Measurements from ENCODE around the gene KIR2DL3. TPM values are rescaled to one million over a fixed set of nuclear protein-coding genes. Genes with fewer than 3 reads are reported as not detected.
"Not testable (repeated sequence)": the region's sequence is repeated elsewhere in the genome, so short reads cannot be mapped to it uniquely, and the experiment has no call there.

KIR2DL3 gene
- total RNA-seq, 1 donor from 2014 or later: not detected

- Histone ChIP-seq H3K36me3 (ENCODE audit: control insufficient read depth, insufficient read depth, low read length) (no peaks in the 10 kb centered on the region), H3K27me3 (ENCODE audit: control insufficient read depth, insufficient read depth, low read length) (no peaks in the 10 kb centered on the region), H3K4me3 (ENCODE audit: low read depth, low read length) (no peak overlapping the region)
- DNase-seq (ENCODE audit: low read depth): no peak
- no peak for TF ChIP-seq CTCF (IDR thresholded peaks at IDR 0.05; ENCODE audit: insufficient read depth, low read length, poor library complexity, severe bottlenecking)
Observed at GRCh38 chr19:54738715-54739114, 402 bp downstream of the KIR2DL3 start.

DNA sequence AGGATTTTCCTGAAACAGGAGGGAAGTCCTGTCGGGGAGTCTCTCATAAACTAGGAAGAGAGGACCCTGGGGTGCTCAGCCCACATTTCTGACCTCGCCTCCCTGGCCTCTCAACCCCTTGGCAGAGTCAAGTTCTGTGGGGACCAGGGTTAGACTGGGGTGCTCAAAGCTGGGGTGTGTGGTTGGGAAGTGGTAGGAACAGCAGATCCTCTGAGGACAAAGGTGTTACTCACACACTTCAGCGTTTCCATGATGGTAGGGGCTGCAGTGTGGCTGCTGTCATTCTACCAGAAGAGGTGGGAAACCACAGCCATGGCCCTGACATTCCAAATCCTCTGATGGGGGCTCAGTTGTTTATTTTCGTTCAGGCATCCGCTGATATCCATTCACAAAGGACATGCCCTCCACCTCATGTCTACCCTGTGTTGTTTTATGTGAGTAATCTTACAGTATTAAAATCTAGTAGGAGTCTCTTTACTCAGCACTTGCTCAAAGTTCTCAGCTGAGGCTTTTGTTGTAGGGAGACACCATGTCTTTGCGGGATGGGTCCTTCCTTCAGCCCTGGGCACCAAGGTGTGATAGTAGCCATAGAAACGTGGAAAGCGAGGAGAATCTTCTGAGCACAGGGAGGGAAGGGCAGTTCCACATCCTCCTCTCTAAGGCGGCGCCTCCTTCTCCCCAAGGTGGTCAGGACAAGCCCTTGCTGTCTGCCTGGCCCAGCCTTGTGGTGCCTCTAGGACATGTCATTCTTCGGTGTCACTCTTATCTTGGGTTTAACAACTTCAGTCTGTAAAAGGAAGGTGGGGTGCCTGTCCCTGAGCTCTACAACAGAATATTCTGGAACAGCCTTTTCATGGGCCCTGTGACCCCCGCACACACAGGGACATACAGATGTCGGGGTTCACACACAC lies 1.5 kb downstream of the KIR2DL3 start:
- H3K27me3 ChIP-seq (ENCODE audit: control insufficient read depth, insufficient read depth, low read length): no peaks in the 10 kb centered on the region
- no peak overlapping the region for H3K4me3 ChIP-seq (ENCODE audit: low read depth, low read length)
- TF ChIP-seq CTCF (IDR thresholded peaks at IDR 0.05; ENCODE audit: insufficient read depth, low read length, poor library complexity, severe bottlenecking): no peak
- H3K36me3 ChIP-seq (ENCODE audit: control insufficient read depth, insufficient read depth, low read length): no peaks in the 10 kb centered on the region
- no peak for DNase-seq (ENCODE audit: low read depth)

- not testable (repeated sequence) for H3K27me3 ChIP-seq (ENCODE audit: control insufficient read depth, insufficient read depth, low read length); H3K36me3 ChIP-seq (ENCODE audit: control insufficient read depth, insufficient read depth, low read length); DNase-seq (ENCODE audit: low read depth); H3K4me3 ChIP-seq (ENCODE audit: low read depth, low read length)
Observed at GRCh38 chr19:54741950-54742349, 3.6 kb downstream of the KIR2DL3 start.

- not testable (repeated sequence) for H3K4me3 ChIP-seq (ENCODE audit: low read depth, low read length); DNase-seq (ENCODE audit: low read depth); H3K27me3 ChIP-seq (ENCODE audit: control insufficient read depth, insufficient read depth, low read length); H3K36me3 ChIP-seq (ENCODE audit: control insufficient read depth, insufficient read depth, low read length)
Observed at GRCh38 chr19:54744080-54744479, 5.8 kb downstream of the KIR2DL3 start.

GRCh38 chr19:54747614-54748322 lies 9.5 kb downstream of the KIR2DL3 start:
- H3K4me3 ChIP-seq (ENCODE audit: low read depth, low read length); DNase-seq (ENCODE audit: low read depth); H3K27me3 ChIP-seq (ENCODE audit: control insufficient read depth, insufficient read depth, low read length); H3K36me3 ChIP-seq (ENCODE audit: control insufficient read depth, insufficient read depth, low read length): not testable (repeated sequence)

DNA sequence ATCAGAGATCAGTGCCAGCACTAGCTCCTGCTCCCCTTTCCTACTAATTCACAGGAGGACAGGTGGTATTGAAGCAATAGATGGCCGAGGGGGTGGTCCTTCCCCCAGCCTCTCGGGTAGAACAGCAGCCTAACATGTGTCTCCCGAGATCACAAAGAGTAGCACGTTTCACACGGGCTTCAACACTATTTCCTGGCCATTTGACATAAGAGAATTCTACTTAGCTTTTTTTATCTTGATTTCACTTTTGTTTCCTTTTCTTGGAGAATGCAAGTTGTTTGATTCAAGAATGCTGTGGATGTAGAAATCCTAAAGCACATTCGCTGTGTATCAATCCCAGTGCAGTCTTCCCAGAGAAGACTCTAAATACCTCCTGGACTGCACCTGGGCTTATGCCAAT lies 12.0 kb downstream of the KIR2DL3 start:
- not testable (repeated sequence) for H3K36me3 ChIP-seq (ENCODE audit: control insufficient read depth, insufficient read depth, low read length); H3K4me3 ChIP-seq (ENCODE audit: low read depth, low read length); H3K27me3 ChIP-seq (ENCODE audit: control insufficient read depth, insufficient read depth, low read length); DNase-seq (ENCODE audit: low read depth)

DNA sequence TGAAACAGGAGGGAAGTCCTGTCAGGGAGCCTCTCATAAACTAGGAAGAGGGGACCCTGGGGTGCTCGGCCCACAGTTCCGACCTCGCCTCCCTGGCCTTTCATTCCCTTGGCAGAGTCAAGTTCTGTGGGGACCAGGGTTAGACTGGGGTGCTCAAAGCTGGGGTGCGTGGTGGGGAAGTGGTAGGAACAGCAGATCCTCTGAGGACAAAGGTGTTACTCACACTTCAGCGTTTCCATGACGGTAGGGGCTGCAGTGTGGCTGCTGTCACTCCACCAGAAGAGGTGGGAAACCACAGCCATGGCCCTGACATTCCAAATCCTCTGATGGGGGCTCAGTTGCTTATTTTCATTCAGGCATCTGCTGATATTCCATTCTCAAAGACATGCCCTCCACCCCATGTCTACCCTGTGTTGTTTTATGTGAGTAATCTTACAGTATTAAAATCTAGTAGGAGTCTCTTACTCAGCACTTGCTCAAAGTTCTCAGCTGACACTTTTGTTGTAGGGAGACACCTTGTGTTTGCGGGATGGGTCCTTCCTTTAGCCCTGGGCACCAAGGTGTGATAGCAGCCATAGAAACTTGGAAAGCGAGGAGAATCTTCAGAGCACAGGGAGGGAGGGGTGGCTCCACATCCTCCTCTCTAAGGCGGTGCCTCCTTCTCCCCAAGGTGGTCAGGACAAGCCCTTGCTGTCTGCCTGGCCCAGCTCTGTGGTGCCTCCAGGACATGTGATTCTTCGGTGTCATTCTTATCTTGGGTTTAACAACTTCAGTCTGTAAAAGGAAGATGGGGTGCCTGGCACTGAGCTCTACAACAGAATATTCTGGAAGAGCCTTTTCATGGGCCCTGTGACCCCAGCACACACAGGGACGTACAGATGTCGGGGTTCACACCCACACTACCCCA lies 18.1 kb downstream of the KIR2DL3 start:
- not testable (repeated sequence) for H3K36me3 ChIP-seq (ENCODE audit: control insufficient read depth, insufficient read depth, low read length); H3K27me3 ChIP-seq (ENCODE audit: control insufficient read depth, insufficient read depth, low read length); H3K4me3 ChIP-seq (ENCODE audit: low read depth, low read length); DNase-seq (ENCODE audit: low read depth)

DNA sequence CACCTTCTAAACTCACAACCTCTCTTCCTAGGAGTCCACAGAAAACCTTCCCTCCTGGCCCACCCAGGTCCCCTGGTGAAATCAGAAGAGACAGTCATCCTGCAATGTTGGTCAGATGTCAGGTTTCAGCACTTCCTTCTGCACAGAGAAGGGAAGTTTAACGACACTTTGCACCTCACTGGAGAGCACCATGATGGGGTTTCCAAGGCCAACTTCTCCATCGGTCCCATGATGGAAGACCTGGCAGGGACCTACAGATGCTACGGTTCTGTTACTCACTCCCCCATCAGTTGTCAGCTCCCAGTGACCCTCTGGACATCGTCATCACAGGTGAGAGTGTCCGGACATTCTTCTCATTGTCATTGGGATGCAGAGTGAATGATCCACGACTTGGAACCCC lies 20.3 kb downstream of the KIR2DL3 start:
- not testable (repeated sequence) for H3K27me3 ChIP-seq (ENCODE audit: control insufficient read depth, insufficient read depth, low read length); H3K4me3 ChIP-seq (ENCODE audit: low read depth, low read length); H3K36me3 ChIP-seq (ENCODE audit: control insufficient read depth, insufficient read depth, low read length); DNase-seq (ENCODE audit: low read depth)

GRCh38 chr19:54764219-54764618 lies 25.9 kb downstream of the KIR2DL3 start:
- H3K36me3 ChIP-seq (ENCODE audit: control insufficient read depth, insufficient read depth, low read length); H3K4me3 ChIP-seq (ENCODE audit: low read depth, low read length); DNase-seq (ENCODE audit: low read depth); H3K27me3 ChIP-seq (ENCODE audit: control insufficient read depth, insufficient read depth, low read length): not testable (repeated sequence)

DNA sequence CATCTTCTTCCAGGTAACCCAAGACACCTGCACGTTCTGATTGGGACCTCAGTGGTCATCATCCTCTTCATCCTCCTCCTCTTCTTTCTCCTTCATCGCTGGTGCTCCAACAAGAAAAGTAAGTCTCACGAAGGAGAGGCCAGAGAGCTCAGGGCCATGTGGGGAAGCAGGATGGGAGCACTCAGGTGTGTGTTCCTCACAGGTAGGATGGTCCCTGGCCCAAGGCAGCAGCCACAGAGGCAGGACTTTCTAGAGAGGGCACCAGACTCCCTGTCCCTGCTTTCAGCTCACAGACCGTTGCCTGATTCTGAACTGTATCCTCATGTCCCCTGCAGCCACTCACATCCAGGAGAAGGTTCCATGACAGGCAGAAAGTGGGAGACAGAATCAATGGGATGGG lies 28.2 kb downstream of the KIR2DL3 start:
- H3K4me3 ChIP-seq (ENCODE audit: low read depth, low read length); H3K36me3 ChIP-seq (ENCODE audit: control insufficient read depth, insufficient read depth, low read length); DNase-seq (ENCODE audit: low read depth); H3K27me3 ChIP-seq (ENCODE audit: control insufficient read depth, insufficient read depth, low read length): not testable (repeated sequence)

DNA sequence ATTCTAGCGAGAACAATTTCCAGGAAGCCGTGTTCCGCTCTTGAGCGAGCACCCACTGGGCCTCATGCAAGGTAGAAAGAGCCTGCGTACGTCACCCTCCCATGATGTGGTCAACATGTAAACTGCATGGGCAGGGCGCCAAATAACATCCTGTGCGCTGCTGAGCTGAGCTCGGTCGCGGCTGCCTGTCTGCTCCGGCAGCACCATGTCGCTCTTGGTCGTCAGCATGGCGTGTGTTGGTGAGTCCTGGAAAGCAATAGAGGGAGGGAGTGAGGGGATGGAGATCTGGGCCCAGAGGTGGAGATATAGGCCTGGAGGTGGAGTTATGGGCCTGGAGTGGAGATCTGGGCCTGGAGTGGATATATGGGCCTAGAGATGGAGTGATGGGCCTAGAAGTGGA lies 31.3 kb downstream of the KIR2DL3 start, which contains the start of gene KIR2DL1:
Gene KIR2DL1, plus strand, starts transcription at position 148 of the 400 bp plus-strand sequence. Its CDS starts 58 bp downstream, at position 206.
- not testable (repeated sequence) for DNase-seq (ENCODE audit: low read depth); H3K27me3 ChIP-seq (ENCODE audit: control insufficient read depth, insufficient read depth, low read length); H3K4me3 ChIP-seq (ENCODE audit: low read depth, low read length); H3K36me3 ChIP-seq (ENCODE audit: control insufficient read depth, insufficient read depth, low read length)

GRCh38 chr19:54770511-54770910 lies 32.2 kb downstream of the KIR2DL3 start:
- not testable (repeated sequence) for H3K27me3 ChIP-seq (ENCODE audit: control insufficient read depth, insufficient read depth, low read length); H3K36me3 ChIP-seq (ENCODE audit: control insufficient read depth, insufficient read depth, low read length); H3K4me3 ChIP-seq (ENCODE audit: low read depth, low read length); DNase-seq (ENCODE audit: low read depth)

All from kidney epithelial cell (primary cell).